Stomach (tissue), 19 donors: ENCODE measurements around the gene PLTP. TPM values are rescaled to one million over a fixed set of nuclear protein-coding genes. Genes with fewer than 3 reads are reported as not detected.

Experiments
- DNase-seq, 2 donors: peaks; one replicate each; pipeline versions ENCODE4 v3.0.0 to v3.0.0-alpha.2; 2013 to 2019
- H3K27ac ChIP-seq, 5 donors: fragments of 200-600 bp in 4 of 5; sonication (generic) in 4 of 5; one replicate each; pipeline ENCODE4 v1.5.1; 2013 to 2019; ENCODE audit warnings: mild to moderate bottlenecking in 1 of 5, moderate library complexity in 1 of 5
- H3K27me3 ChIP-seq, 3 donors: fragments of 200-600 bp; sonication (generic); one replicate each; pipeline ENCODE4 v1.5.1; 2017 to 2019; ENCODE audit warnings: mixed run types in 1 of 3
- H3K36me3 ChIP-seq, 4 donors: fragments of 200-600 bp; sonication (generic); 1 replicate in 3 of 4; 2 replicates in 1 of 4; pipeline ENCODE4 v1.5.1; 2016 to 2019
- H3K4me1 ChIP-seq, 4 donors: fragments of 200-600 bp; sonication (generic); one replicate each; pipeline ENCODE4 v1.5.1; 2016 to 2019
- H3K4me3 ChIP-seq, 4 donors: fragments of 200-600 bp; sonication (generic) in 3 of 4; one replicate each; pipeline ENCODE4 v1.5.1; 2016 to 2019; ENCODE audit warnings: mild to moderate bottlenecking in 1 of 4
- H3K9me3 ChIP-seq, 4 donors: fragments of 200-600 bp; sonication (generic); one replicate each; pipeline ENCODE4 v1.5.1; 2016 to 2019
- CTCF ChIP-seq, 7 experiments: fragments of 450-650 bp in 4 of 7; fragments of 200-600 bp in 3 of 7; sonication (generic) in 3 of 7; IDR thresholded peaks; one replicate each; pipeline ENCODE4 v1.5.1; 2016 to 2019; ENCODE audit warnings: antibody characterized with exemption in 7 of 7, control low read depth in 2 of 7, mild to moderate bottlenecking in 1 of 7
- EP300 ChIP-seq: sonication (generic); formaldehyde crosslinking; IDR thresholded peaks from one replicate; pipeline ENCODE4 v1.6.1; 2017; ENCODE audit warnings: antibody characterized with exemption
- POLR2A ChIP-seq, 4 donors: fragments of 450-650 bp; IDR thresholded peaks; one replicate each; pipeline ENCODE4 v1.6.1; 2016; ENCODE audit warnings: antibody characterized with exemption in 4 of 4, control low read depth in 2 of 4, mild to moderate bottlenecking in 1 of 4, moderate library complexity in 1 of 4
- POLR2AphosphoS5 ChIP-seq, 3 donors: sonication (generic); formaldehyde crosslinking; IDR thresholded peaks; one replicate each; pipeline ENCODE4 v1.6.1; 2016; ENCODE audit warnings: antibody characterized with exemption in 3 of 3
- WGBS, 5 donors: extraction: QIAGEN DNeasy Blood & Tissue Kit in 3 of 5; methylation state at CpG; one replicate each; pipeline versions ENCODE4 v1.1.5 to v1.1.7; 2013 to 2018; 5-methylcytosine and 5-hydroxymethylcytosine counted together
- intact Hi-C: fragments of 100-400 bp; cut with DNase I; formaldehyde crosslinking; loops from one replicate; pipeline ENCODE4 v1.15.1; 2023; ENCODE audit warnings: low total_unique reads
- long read RNA-seq, 10 donors: transcript quantifications; one replicate each; lab custom pipeline, GENCODE V29; 2026
- polyA plus RNA-seq, 3 donors: library from polyadenylated mRNA; stranded (reverse); fragments of 200-250 nt; gene quantifications; one replicate each; pipeline ENCODE4 v1.2.3, GENCODE V29; 2013
- total RNA-seq, 5 donors: library from RNA; depleted of rRNA; stranded (reverse); fragments of >200 nt; gene quantifications; one replicate each; pipeline versions ENCODE4 v1.1.0 to v1.2.3, GENCODE V29; 2014 to 2016
- donor health status: healthy with polysubstance abuse.
- donor health status: Bipolar disorder and iron deficiency.
- donor health status: healthy.

Gene PLTP
- total RNA-seq, result 100 to 1,000 TPM in 2 of 5 donors, 10 to 100 TPM in 3; 22.0 to 313 (median 70.1) TPM
- polyA plus RNA-seq, result 10 to 100 TPM; 51.5 to 58.6 (median 53.2) TPM
- long read RNA-seq, donor 1, partial matches to known transcripts, result 0 of 3 reads
- long read RNA-seq, donor 1, other reads (novel, unspliced or antisense), result 0 of 3 reads
- long read RNA-seq, donor 2, partial matches to known transcripts, result 0 of 4 reads
- long read RNA-seq, donor 2, other reads (novel, unspliced or antisense), result 0 of 4 reads
- long read RNA-seq, donor 3, partial matches to known transcripts, result 0 of 2 reads
- long read RNA-seq, donor 3, other reads (novel, unspliced or antisense), result 0 of 2 reads
- long read RNA-seq, donor 4, result 0 reads
- long read RNA-seq, donor 5, transcript PLTP-203 (16 exons, 1,743 nt), result major isoform, 14 of 15 reads
- long read RNA-seq, donor 5, partial matches to known transcripts, result 0 of 15 reads
- long read RNA-seq, donor 5, other reads (novel, unspliced or antisense), result 0 of 15 reads
- long read RNA-seq, donor 6, transcript PLTP-203 (16 exons, 1,743 nt), result major isoform, 14 of 16 reads
- long read RNA-seq, donor 6, partial matches to known transcripts, result 0 of 16 reads
- long read RNA-seq, donor 6, other reads (novel, unspliced or antisense), result 0 of 16 reads
- long read RNA-seq, donor 7, transcript PLTP-203 (16 exons, 1,743 nt), result major isoform, 7 of 8 reads
- long read RNA-seq, donor 7, partial matches to known transcripts, result 0 of 8 reads
- long read RNA-seq, donor 7, other reads (novel, unspliced or antisense), result 0 of 8 reads
- long read RNA-seq, donor 8, transcript PLTP-203 (16 exons, 1,743 nt), result major isoform, 5 of 5 reads
- long read RNA-seq, donor 8, partial matches to known transcripts, result 0 of 5 reads
- long read RNA-seq, donor 8, other reads (novel, unspliced or antisense), result 0 of 5 reads
- long read RNA-seq, donor 9, partial matches to known transcripts, result 0 of 4 reads
- long read RNA-seq, donor 9, other reads (novel, unspliced or antisense), result 0 of 4 reads
- long read RNA-seq, donor 10, partial matches to known transcripts, result 0 of 3 reads
- long read RNA-seq, donor 10, other reads (novel, unspliced or antisense), result 0 of 3 reads

GRCh38 chr20:45911486-45912343, at the start of gene PLTP:
Gene PLTP, minus strand, starts transcription at chr20:45912155. Its CDS starts 703 bp downstream, at chr20:45911452.
- intact Hi-C loops, result no loop called here

GRCh38 chr20:45959956-45960630, 48.1 kb upstream of the PLTP start:
- peaks cover 77 to 98% (median 98%) of the 10 kb centered on the region in 4 donors for H3K36me3 ChIP-seq
- TF ChIP-seq POLR2AphosphoS5 (IDR thresholded peaks at IDR 0.05) (no peak), CTCF (IDR thresholded peaks at IDR 0.05) (no peak), EP300 (no peak), POLR2A (IDR thresholded peaks at IDR 0.05) (no peak)
- no peak overlapping the region for H3K27ac ChIP-seq
- H3K9me3 ChIP-seq, result no peaks in the 10 kb centered on the region
- WGBS, 5 donors, result 94 to 98% (median 97%) methylated on average over 13 to 14 of the region's 14 CpGs
- intact Hi-C loops, result loop anchor here (10.0 kb wide), 1 partner anchor 145 kb away; the partner anchor contains the start of gene UBE2C
- DNase-seq, result no peak
- no peaks in the 10 kb centered on the region for H3K27me3 ChIP-seq
- no peaks in the 10 kb centered on the region for H3K4me1 ChIP-seq
- H3K4me3 ChIP-seq, result no peak overlapping the region

More at GRCh38 chr20:45911486-45912343, at the start of gene PLTP:
- Histone ChIP-seq H3K4me1 (peaks cover 13 to 54% (median 25%) of the 10 kb centered on the region in 4 donors), H3K27me3 (peaks cover 0 to 11% (median 0%) of the 10 kb centered on the region in 3 donors), H3K4me3 (peak within 1 kb of the TSS; percentile 54 to 61 (median 58)), H3K36me3 (peaks cover 0 to 18% (median 5%) of the 10 kb centered on the region in 4 donors), H3K27ac (peak within 1 kb of the TSS; percentile 84 to 88 (median 85)), H3K9me3 (no peaks in the 10 kb centered on the region)
- WGBS, 5 donors, result 0 to 3% (median 2%) methylated on average over 19 to 58 of the region's 58 CpGs
- no peak for TF ChIP-seq CTCF (IDR thresholded peaks at IDR 0.05)
- peak in 2 of 3 donors; percentile 51 to 77 for TF ChIP-seq POLR2AphosphoS5 (IDR thresholded peaks at IDR 0.05)
- no peak for TF ChIP-seq POLR2A (IDR thresholded peaks at IDR 0.05)
- TF ChIP-seq EP300, result no peak
- DNase-seq, result peak; percentile 58 to 88

GRCh38 chr20:45959126-45959525, 47.2 kb upstream of the PLTP start:
- Histone ChIP-seq H3K9me3 (no peaks in the 10 kb centered on the region), H3K4me3 (no peak overlapping the region), H3K27ac (no peak overlapping the region), H3K36me3 (peaks cover 67 to 94% (median 89%) of the 10 kb centered on the region in 4 donors), H3K27me3 (no peaks in the 10 kb centered on the region), H3K4me1 (no peaks in the 10 kb centered on the region)
- WGBS, 5 donors, result 90 to 96% (median 93%) methylated on average over 15 to 16 of the region's 16 CpGs
- intact Hi-C loops, result no loop called here
- DNase-seq, result no peak
- TF ChIP-seq CTCF (IDR thresholded peaks at IDR 0.05) (no peak), POLR2AphosphoS5 (IDR thresholded peaks at IDR 0.05) (no peak)
